Right kidney (tissue), 1 donor: Measurements from ENCODE around the gene THOC5.

Source experiments
- DNase-seq: peaks from one replicate; pipeline ENCODE4 v3.0.0-alpha.2; 2016

Gene THOC5

GRCh38 chr22:29477723-29478318, 75.7 kb downstream of the THOC5 start:
- no peak for DNase-seq

GRCh38 chr22:29476116-29476515, 77.4 kb downstream of the THOC5 start:
- no peak for DNase-seq

GRCh38 chr22:29475550-29475949, 78.0 kb downstream of the THOC5 start:
- DNase-seq, result no peak

- DNase-seq, result no peak
These were observed 80.6 kb downstream of the THOC5 start for GRCh38 chr22:29473001-29473400.

GRCh38 chr22:29470159-29470855, 83.2 kb downstream of the THOC5 start:
- DNase-seq, result peak; percentile 65

- DNase-seq, result peak; percentile 11
These were observed 83.8 kb downstream of the THOC5 start for GRCh38 chr22:29469755-29470154.

GRCh38 chr22:29464581-29464980, 89.0 kb downstream of the THOC5 start:
- DNase-seq, result no peak

- no peak for DNase-seq
These were observed 89.9 kb downstream of the THOC5 start for GRCh38 chr22:29463629-29464028.

- DNase-seq, result no peak
These were observed 92.3 kb downstream of the THOC5 start for GRCh38 chr22:29461263-29461662.

- no peak for DNase-seq
These were observed 93.8 kb downstream of the THOC5 start for GRCh38 chr22:29459773-29460172.

- no peak for DNase-seq
These were observed 95.0 kb downstream of the THOC5 start for GRCh38 chr22:29458551-29458950.

GRCh38 chr22:29457730-29458129, 95.8 kb downstream of the THOC5 start:
- DNase-seq, result no peak

GRCh38 chr22:29456211-29456671, 97.3 kb downstream of the THOC5 start:
- DNase-seq, result no peak
